GM18511 (cell line): ENCODE measurements around the gene TRIM64.
"Not testable (repeated sequence)": the region's sequence is repeated elsewhere in the genome, so short reads cannot be mapped to it uniquely, and the experiment has no call there.

Experiments
- ATAC-seq: cut with Tn5 transposase; IDR thresholded peaks from one replicate; pipeline ENCODE4 v1.9.1; 2021; ENCODE audit warnings: mild to moderate bottlenecking, moderate library complexity; ENCODE audit not compliant: unreplicated experiment

The TRIM64 gene

GRCh38 chr11:89965737-89966136, at the start of gene TRIM64:
TSS of gene TRIM64 (plus strand) at chr11:89966037. CDS start at chr11:89968504, 2,467 bp downstream.
- ATAC-seq = not testable (repeated sequence)

- ATAC-seq = no peak
These were observed 43.6 kb upstream of the TRIM64 start, which contains the start of gene TRIM49D1 for GRCh38 chr11:89922195-89922660. TSS of gene TRIM49D1 (minus strand) at chr11:89922245. CDS start at chr11:89917710, 4,535 bp downstream.

DNA sequence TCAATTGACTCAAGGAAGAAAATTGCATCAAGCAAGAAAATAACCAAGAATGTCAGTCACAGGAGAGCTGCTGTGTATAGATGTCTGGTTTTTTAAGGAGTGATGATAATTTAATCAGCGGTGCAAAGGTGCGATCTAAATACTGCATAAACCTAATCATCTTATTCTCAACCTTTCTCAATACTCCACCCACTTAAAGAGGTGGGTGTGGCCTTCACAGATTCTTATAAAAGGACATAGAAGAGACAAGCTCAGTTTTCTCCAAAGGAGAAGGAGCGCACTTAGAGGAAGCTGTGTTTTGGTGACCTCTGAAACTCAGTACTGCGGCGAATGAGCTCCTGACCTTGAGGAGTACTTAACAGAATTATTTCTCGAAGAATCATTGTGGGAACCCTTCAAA, 42.1 kb upstream of the TRIM64 start, which contains the start of gene TRIM49D2:
TSS of gene TRIM49D2 (plus strand) at position 301 of the 400 bp plus-strand sequence. CDS start 2,698 bp downstream, outside the sequence.
- ATAC-seq = not testable (repeated sequence)

- not testable (repeated sequence) for ATAC-seq
These were observed 5.0 kb upstream of the TRIM64 start for GRCh38 chr11:89960833-89961232.
